NCI-H748 (cell line): Measurements from ENCODE around the gene CAMK2D.

Experiments used
- DNase-seq: peaks from one replicate; lab custom pipeline; 2025; ENCODE audit not compliant: unreplicated experiment; lab: John Stamatoyannopoulos, UW

Gene CAMK2D

GRCh38 chr4:113616443-113616842 lies 145.1 kb downstream of the CAMK2D start:
- no peak for DNase-seq

GRCh38 chr4:113614414-113614813 lies 147.1 kb downstream of the CAMK2D start:
- DNase-seq, result no peak

- DNase-seq, result no peak
Observed at GRCh38 chr4:113613503-113613902, 148.0 kb downstream of the CAMK2D start.

GRCh38 chr4:113610537-113610936 lies 151.0 kb downstream of the CAMK2D start:
- no peak for DNase-seq

- DNase-seq, result no peak
Observed at GRCh38 chr4:113607998-113608397, 153.5 kb downstream of the CAMK2D start.

GRCh38 chr4:113607147-113607720 lies 154.3 kb downstream of the CAMK2D start:
- DNase-seq, result no peak

- no peak for DNase-seq
Observed at GRCh38 chr4:113604955-113605354, 156.6 kb downstream of the CAMK2D start.

GRCh38 chr4:113603911-113604310 lies 157.6 kb downstream of the CAMK2D start:
- DNase-seq, result no peak

GRCh38 chr4:113602646-113603228 lies 158.8 kb downstream of the CAMK2D start:
- no peak for DNase-seq

- no peak for DNase-seq
Observed at GRCh38 chr4:113601636-113602035, 159.9 kb downstream of the CAMK2D start.

- DNase-seq, result no peak
Observed at GRCh38 chr4:113596396-113596795, 165.1 kb downstream of the CAMK2D start.

GRCh38 chr4:113594231-113594556 lies 167.3 kb downstream of the CAMK2D start:
- no peak for DNase-seq

GRCh38 chr4:113593400-113594230 lies 167.9 kb downstream of the CAMK2D start:
- no peak for DNase-seq

GRCh38 chr4:113591982-113592381 lies 169.6 kb downstream of the CAMK2D start:
- no peak for DNase-seq

GRCh38 chr4:113588895-113589668 lies 172.5 kb downstream of the CAMK2D start:
- DNase-seq, result no peak

GRCh38 chr4:113587640-113588275 lies 173.8 kb downstream of the CAMK2D start:
- no peak for DNase-seq

GRCh38 chr4:113587156-113587555 lies 174.4 kb downstream of the CAMK2D start:
- no peak for DNase-seq

GRCh38 chr4:113586072-113586471 lies 175.5 kb downstream of the CAMK2D start:
- no peak for DNase-seq

- no peak for DNase-seq
Observed at GRCh38 chr4:113584407-113585150, 177.0 kb downstream of the CAMK2D start.

GRCh38 chr4:113582737-113583136 lies 178.8 kb downstream of the CAMK2D start:
- no peak for DNase-seq
